ENCODE measurements around the gene RYR2. TPM values are rescaled to one million over a fixed set of nuclear protein-coding genes. Genes with fewer than 3 reads are reported as not detected.

The RYR2 gene
- total and polyA plus RNA-seq, 2 donors (not counting 1 experiment from before 2014, with no cell fraction given): not detected

GRCh38 chr1:237650809-237651208 is 608.8 kb downstream of the RYR2 start:
- Histone ChIP-seq H3K4me3 (ENCODE audit: control extremely low read depth in 1 of 5, extremely low read depth in 1 of 5, insufficient read depth in 1 of 5, low read depth in 2 of 5, low read length in 4 of 5) (no peak overlapping the region), H3K9ac (ENCODE audit: low read length) (no peak overlapping the region), H4K20me1 (ENCODE audit: control insufficient read depth, insufficient read depth, low read length, poor library complexity, severe bottlenecking) (no peaks in the 10 kb centered on the region), H3K36me3 (replicated peaks in 1 of 2; ENCODE audit: control extremely low read depth in 1 of 2, control insufficient read depth in 1 of 2, extremely low read depth in 1 of 2, insufficient read depth in 2 of 2, low read length in 1 of 2) (no peaks in the 10 kb centered on the region), H3K79me2 (ENCODE audit: control insufficient read depth, insufficient read depth, low read length) (no peaks in the 10 kb centered on the region), H3K27me3 (replicated peaks in 1 of 4; ENCODE audit: control extremely low read depth in 1 of 4, control insufficient read depth in 3 of 4, insufficient read depth in 4 of 4, low read length in 3 of 4) (no peaks in the 10 kb centered on the region), H2AFZ (ENCODE audit: insufficient read depth, low read depth, low read length, poor library complexity, severe bottlenecking) (no peak overlapping the region), H3K9me3 (ENCODE audit: control extremely low read depth in 1 of 3, control insufficient read depth in 2 of 3, insufficient read depth in 1 of 3, low read length in 2 of 3) (no peaks in the 10 kb centered on the region), H3K4me1 (ENCODE audit: control insufficient read depth in 2 of 2, insufficient read depth in 2 of 2, low read length in 2 of 2) (no peaks in the 10 kb centered on the region), H3K27ac (ENCODE audit: low read length in 2 of 2) (no peak overlapping the region), H3K4me2 (replicated peaks; ENCODE audit: low read depth, low read length, poor library complexity, severe bottlenecking) (no peak overlapping the region)
- no peak for ATAC-seq (ENCODE audit: low read depth)
- Mint-ChIP-seq H3K27ac (no peak overlapping the region), H3K9me3 (ENCODE audit: insufficient read depth) (peaks cover 3% of the 10 kb centered on the region), H3K4me1 (no peaks in the 10 kb centered on the region), H3K27me3 (no peaks in the 10 kb centered on the region), H3K4me3 (no peak overlapping the region)
- ChIA-PET CTCF (no interaction called here), POLR2A (no interaction called here)
- TF ChIP-seq CTCF (IDR thresholded peaks at IDR 0.05) (no peak), EZH2 (IDR thresholded peaks at IDR 0.05; ENCODE audit: borderline replicate concordance, insufficient read depth, low read depth, low read length, poor library complexity, severe bottlenecking) (no peak)
- DNase-seq: no peak
- intact Hi-C loops (cut with micrococcal nuclease): no loop called here

GRCh38 chr1:237655778-237656177 is 613.8 kb downstream of the RYR2 start:
- Histone ChIP-seq H4K20me1 (ENCODE audit: control insufficient read depth, insufficient read depth, low read length, poor library complexity, severe bottlenecking) (no peaks in the 10 kb centered on the region), H3K4me3 (ENCODE audit: control extremely low read depth in 1 of 5, extremely low read depth in 1 of 5, insufficient read depth in 1 of 5, low read depth in 2 of 5, low read length in 4 of 5) (no peak overlapping the region), H3K4me2 (replicated peaks; ENCODE audit: low read depth, low read length, poor library complexity, severe bottlenecking) (no peak overlapping the region), H3K27me3 (replicated peaks in 1 of 4; ENCODE audit: control extremely low read depth in 1 of 4, control insufficient read depth in 3 of 4, insufficient read depth in 4 of 4, low read length in 3 of 4) (no peaks in the 10 kb centered on the region), H3K27ac (ENCODE audit: low read length in 2 of 2) (no peak overlapping the region), H3K4me1 (ENCODE audit: control insufficient read depth in 2 of 2, insufficient read depth in 2 of 2, low read length in 2 of 2) (no peaks in the 10 kb centered on the region), H2AFZ (ENCODE audit: insufficient read depth, low read depth, low read length, poor library complexity, severe bottlenecking) (no peak overlapping the region), H3K9me3 (ENCODE audit: control extremely low read depth in 1 of 3, control insufficient read depth in 2 of 3, insufficient read depth in 1 of 3, low read length in 2 of 3) (no peaks in the 10 kb centered on the region), H3K36me3 (replicated peaks in 1 of 2; ENCODE audit: control extremely low read depth in 1 of 2, control insufficient read depth in 1 of 2, extremely low read depth in 1 of 2, insufficient read depth in 2 of 2, low read length in 1 of 2) (no peaks in the 10 kb centered on the region), H3K9ac (ENCODE audit: low read length) (no peak overlapping the region), H3K79me2 (ENCODE audit: control insufficient read depth, insufficient read depth, low read length) (no peaks in the 10 kb centered on the region)
- CTCF ChIA-PET: no interaction called here
- no peak for ATAC-seq (ENCODE audit: low read depth)
- Mint-ChIP-seq H3K9me3 (ENCODE audit: insufficient read depth) (no peaks in the 10 kb centered on the region), H3K27me3 (no peaks in the 10 kb centered on the region), H3K27ac (no peak overlapping the region), H3K4me1 (no peaks in the 10 kb centered on the region), H3K4me3 (no peak overlapping the region)
- TF ChIP-seq EZH2 (IDR thresholded peaks at IDR 0.05; ENCODE audit: borderline replicate concordance, insufficient read depth, low read depth, low read length, poor library complexity, severe bottlenecking): no peak
- no peak for TF ChIP-seq CTCF (IDR thresholded peaks at IDR 0.05)
- no peak for DNase-seq
- POLR2A ChIA-PET: no interaction called here
- 100% methylated on average over 1 of the region's 2 CpGs for WGBS (ENCODE audit: insufficient coverage)
- intact Hi-C loops (cut with micrococcal nuclease): no loop called here
